GM11168 (cell line): Measurements from ENCODE around the gene GLUL.
"Not testable (repeated sequence)": the region's sequence is repeated elsewhere in the genome, so short reads cannot be mapped to it uniquely, and the experiment has no call there.

Source experiments
- in situ Hi-C: fragments of 300-500 bp; cut with MboI; formaldehyde crosslinking; loops from one replicate; pipeline ENCODE4 v1.12.0; 2022; ENCODE audit warnings: low sequenced_read_pairs; ENCODE audit not compliant: unreplicated experiment

GLUL gene

DNA sequence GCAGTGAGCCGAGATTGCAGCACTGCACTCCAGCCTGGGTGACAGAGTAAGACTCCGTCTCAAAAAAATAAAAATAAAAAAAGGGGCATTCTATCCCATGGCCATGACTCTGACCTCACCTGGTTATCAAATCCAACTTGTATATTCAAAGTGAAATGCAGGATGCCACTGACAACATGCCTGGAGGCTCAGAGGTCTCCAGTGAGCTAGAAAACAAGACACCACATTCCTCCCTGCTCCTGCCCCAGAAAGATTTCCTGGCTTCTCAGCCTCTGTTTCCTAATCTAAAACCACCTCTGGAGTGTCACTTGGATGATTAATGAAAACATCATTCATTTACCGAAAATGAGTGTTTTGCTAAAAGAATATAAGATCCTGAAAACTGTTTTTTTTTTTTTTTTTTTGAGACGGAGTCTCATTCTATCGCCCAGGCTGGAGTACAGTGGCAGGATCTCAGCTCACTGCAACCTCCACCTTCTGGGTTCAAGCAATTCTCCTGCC lies 58.5 kb downstream of the GLUL start:
- in situ Hi-C loops, result not testable (repeated sequence)

GRCh38 chr1:182332261-182333060 lies 59.1 kb downstream of the GLUL start:
- in situ Hi-C loops, result no loop called here
